ENCODE results near the gene TDRD10.
A peak's percentile ranks its signal among the peaks of the same experiment; 100 is the strongest.
"Not testable (repeated sequence)": the region's sequence is repeated elsewhere in the genome, so short reads cannot be mapped to it uniquely, and the experiment has no call there.

Gene TDRD10

GRCh38 chr1:154479764-154480421, 22.1 kb upstream of the TDRD10 start:
- DNase-seq (ENCODE audit: low spot score), result peak; percentile 87

GRCh38 chr1:154481053-154481452, 21.0 kb upstream of the TDRD10 start:
- no peak for DNase-seq (ENCODE audit: low spot score)

GRCh38 chr1:154483941-154484803, 17.8 kb upstream of the TDRD10 start:
- no peak for DNase-seq (ENCODE audit: low spot score)

GRCh38 chr1:154485106-154485505, 16.9 kb upstream of the TDRD10 start:
- no peak for DNase-seq (ENCODE audit: low spot score)

- DNase-seq (ENCODE audit: low spot score), result no peak
These were observed 16.0 kb upstream of the TDRD10 start for GRCh38 chr1:154485910-154486496.

GRCh38 chr1:154486756-154487155, 15.3 kb upstream of the TDRD10 start:
- not testable (repeated sequence) for DNase-seq (ENCODE audit: low spot score)

GRCh38 chr1:154488922-154489321, 13.1 kb upstream of the TDRD10 start:
- DNase-seq (ENCODE audit: low spot score), result no peak

GRCh38 chr1:154489695-154490274, 12.2 kb upstream of the TDRD10 start:
- no peak for DNase-seq (ENCODE audit: low spot score)

- no peak for DNase-seq (ENCODE audit: low spot score)
These were observed 11.7 kb upstream of the TDRD10 start for GRCh38 chr1:154490317-154490716.

- no peak for DNase-seq (ENCODE audit: low spot score)
These were observed 9.9 kb upstream of the TDRD10 start for GRCh38 chr1:154492115-154492514.

GRCh38 chr1:154493276-154493675, 8.7 kb upstream of the TDRD10 start:
- DNase-seq (ENCODE audit: low spot score), result no peak

- no peak for DNase-seq (ENCODE audit: low spot score)
These were observed 6.3 kb upstream of the TDRD10 start for GRCh38 chr1:154495496-154496273.

GRCh38 chr1:154496383-154496782, 5.6 kb upstream of the TDRD10 start:
- no peak for DNase-seq (ENCODE audit: low spot score)

GRCh38 chr1:154497026-154497806, 4.8 kb upstream of the TDRD10 start:
- DNase-seq (ENCODE audit: low spot score), result no peak

- DNase-seq (ENCODE audit: low spot score), result no peak
These were observed 2.6 kb upstream of the TDRD10 start for GRCh38 chr1:154499446-154499845.

GRCh38 chr1:154500533-154500932, 1.5 kb upstream of the TDRD10 start:
- DNase-seq (ENCODE audit: low spot score), result no peak

- no peak for DNase-seq (ENCODE audit: low spot score)
These were observed 475 bp upstream of the TDRD10 start for GRCh38 chr1:154501423-154502065.

GRCh38 chr1:154502744-154503115, 711 bp downstream of the TDRD10 start:
- DNase-seq (ENCODE audit: low spot score), result no peak

- no peak for DNase-seq (ENCODE audit: low spot score)
These were observed 1.9 kb downstream of the TDRD10 start for GRCh38 chr1:154503898-154504297.

GRCh38 chr1:154512760-154513159, 10.7 kb downstream of the TDRD10 start:
- DNase-seq (ENCODE audit: low spot score), result no peak
